ENCODE data around the gene BLOC1S4.

The BLOC1S4 gene

DNA sequence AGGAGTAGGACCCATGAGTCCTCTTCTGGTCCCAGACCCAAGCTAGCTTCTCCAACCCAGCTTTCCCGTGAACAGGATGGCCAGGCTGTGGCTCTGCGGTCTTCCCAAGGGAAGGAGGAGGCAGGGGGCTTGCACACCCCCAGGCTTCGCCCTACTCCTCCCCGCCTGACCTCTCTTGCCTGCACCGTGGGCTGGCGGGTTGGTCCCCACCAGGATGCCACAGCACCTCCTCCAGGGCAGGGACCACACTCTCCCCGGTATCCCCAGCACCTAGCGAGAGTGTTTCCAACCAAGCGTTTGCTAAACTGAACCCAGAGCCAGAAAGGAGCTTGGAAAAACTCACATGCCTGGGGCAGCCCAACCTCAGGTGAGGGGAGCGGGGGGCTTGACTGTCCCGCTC, 31.3 kb upstream of the BLOC1S4 start:
- Mint-ChIP-seq H3K27ac (no peak overlapping the region), H3K4me1 (ENCODE audit: low read depth) (peaks cover 37% of the 10 kb centered on the region)

DNA sequence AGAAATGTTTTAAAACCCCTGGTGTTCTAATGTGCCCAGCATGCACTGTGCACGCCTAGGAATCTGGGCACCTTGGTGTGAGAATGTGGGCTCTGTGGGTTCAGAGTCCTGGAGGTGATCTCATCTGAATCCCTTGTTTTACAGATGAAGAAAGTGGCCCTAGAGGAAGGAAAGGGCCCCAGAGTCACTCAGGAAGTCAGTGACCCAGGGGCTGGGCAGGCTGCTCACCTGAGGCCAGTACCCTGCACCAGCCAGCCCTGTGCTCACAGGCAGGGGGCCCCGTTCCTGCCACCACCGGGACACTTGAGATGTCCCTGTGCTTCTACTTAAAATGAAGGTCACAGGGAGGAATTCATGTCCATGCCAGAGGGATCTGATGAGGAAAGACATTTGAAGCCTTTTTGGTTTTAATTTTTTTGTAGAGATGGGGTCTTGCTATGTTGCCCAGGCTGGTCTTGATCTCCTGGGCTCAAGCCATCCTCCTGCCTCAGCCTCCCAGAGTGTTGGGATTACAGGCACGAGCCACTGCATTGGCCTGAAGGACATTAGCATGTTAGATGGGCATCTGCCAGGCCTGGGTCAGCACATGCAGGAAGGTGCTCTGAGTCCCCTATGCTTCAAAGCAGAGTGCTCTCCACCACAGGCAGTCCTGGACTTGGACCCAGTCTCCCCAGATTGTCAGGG, 29.7 kb upstream of the BLOC1S4 start:
- no peaks in the 10 kb centered on the region for H3K9me3 Mint-ChIP-seq
- H3K36me3 Mint-ChIP-seq (ENCODE audit: low read depth): peaks cover 28% of the 10 kb centered on the region
- H3K27me3 Mint-ChIP-seq (ENCODE audit: low read depth): no peaks in the 10 kb centered on the region
- peaks cover 50% of the 10 kb centered on the region for H3K4me1 Mint-ChIP-seq (ENCODE audit: low read depth)
- no peak overlapping the region for H3K27ac Mint-ChIP-seq
- no peak overlapping the region for H3K4me3 Mint-ChIP-seq

More for the DNA sequence above, 31.3 kb upstream of the BLOC1S4 start:
- Mint-ChIP-seq H3K9me3 (no peaks in the 10 kb centered on the region), H3K36me3 (ENCODE audit: low read depth) (peaks cover 35% of the 10 kb centered on the region), H3K4me3 (no peak overlapping the region), H3K27me3 (ENCODE audit: low read depth) (no peaks in the 10 kb centered on the region)

DNA sequence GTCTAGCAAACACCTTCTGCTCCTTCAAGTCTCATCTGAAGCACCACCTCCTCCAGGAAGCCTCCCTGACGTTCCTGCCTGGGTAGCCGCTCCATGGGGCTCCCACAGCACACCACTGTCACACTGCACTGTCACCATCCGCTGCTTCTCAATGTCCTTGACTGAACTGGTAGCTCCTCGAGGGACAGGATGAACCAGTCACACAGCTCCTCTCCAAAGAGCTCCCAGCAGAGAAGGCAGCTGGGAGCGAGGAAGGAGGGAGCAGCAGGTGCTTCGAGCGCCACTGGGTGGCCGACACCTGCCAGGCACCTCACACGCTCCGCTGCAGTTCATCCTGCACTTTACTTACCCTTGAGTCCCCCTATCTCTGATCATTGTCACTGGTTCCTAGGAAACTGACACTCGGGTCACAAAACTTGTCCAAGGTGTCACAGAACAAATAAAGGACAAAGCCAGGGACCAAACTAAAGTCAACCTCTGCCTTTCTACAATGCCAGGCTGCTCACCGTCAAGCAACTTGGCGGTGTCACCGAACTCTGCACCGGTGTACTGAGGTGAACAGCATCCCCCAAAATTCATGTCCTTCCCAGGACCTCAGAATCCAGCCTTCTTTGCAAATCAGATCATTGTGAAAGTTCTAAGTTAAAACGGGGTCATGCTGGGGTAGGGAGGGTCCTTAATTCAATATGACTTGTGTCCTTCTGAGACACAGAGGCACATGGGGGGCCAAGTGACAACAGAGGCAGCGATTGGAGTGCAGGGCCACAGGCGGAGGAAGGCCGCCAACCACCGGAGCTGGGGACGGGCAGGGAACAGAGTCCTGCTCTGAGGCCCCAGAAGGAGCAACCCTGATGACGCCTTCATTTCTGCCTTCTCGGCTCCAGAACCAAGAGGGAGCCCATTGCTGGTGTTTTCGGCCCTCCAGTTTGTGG, 27.8 kb upstream of the BLOC1S4 start:
- Mint-ChIP-seq H3K4me1 (ENCODE audit: low read depth) (peaks cover 55% of the 10 kb centered on the region), H3K36me3 (ENCODE audit: low read depth) (peaks cover 28% of the 10 kb centered on the region), H3K27me3 (ENCODE audit: low read depth) (no peaks in the 10 kb centered on the region), H3K9me3 (no peaks in the 10 kb centered on the region), H3K27ac (peak overlapping the region; percentile 96), H3K4me3 (peak overlapping the region; percentile 90)

DNA sequence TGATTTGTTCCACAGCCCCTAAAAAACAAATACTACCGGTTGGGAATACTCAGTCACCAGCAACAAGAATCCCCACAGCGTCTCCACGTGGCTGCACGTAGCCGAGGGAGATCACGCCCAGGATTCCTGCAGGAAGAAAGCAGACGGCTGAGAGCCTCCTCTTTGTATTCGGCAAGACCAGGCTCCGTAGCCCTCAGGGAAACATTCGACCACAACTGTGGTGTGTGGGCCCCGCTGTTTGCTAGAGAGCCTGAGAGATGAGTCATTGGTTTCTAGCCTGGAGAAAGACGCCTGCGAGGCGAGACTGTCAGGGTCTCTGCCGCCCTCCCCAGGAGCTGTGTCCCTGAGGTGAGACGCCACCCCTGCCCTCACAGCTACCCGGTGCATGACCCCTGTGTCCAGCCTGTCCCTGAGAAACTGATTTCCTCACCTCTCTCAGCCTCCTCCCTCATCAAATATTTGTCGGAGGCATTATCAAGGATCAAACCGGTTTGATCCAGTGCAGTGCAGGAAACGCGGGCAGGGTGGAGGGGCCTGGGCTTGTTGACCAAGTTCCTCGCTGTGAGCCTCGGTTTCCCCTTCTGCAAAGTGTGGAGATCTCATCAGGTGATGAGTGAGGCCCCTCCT, 27.0 kb upstream of the BLOC1S4 start:
- Mint-ChIP-seq H3K36me3 (ENCODE audit: low read depth) (peaks cover 29% of the 10 kb centered on the region), H3K9me3 (no peaks in the 10 kb centered on the region), H3K4me1 (ENCODE audit: low read depth) (peaks cover 59% of the 10 kb centered on the region), H3K27me3 (ENCODE audit: low read depth) (no peaks in the 10 kb centered on the region), H3K27ac (peak overlapping the region; percentile 96), H3K4me3 (peak overlapping the region; percentile 90)

DNA sequence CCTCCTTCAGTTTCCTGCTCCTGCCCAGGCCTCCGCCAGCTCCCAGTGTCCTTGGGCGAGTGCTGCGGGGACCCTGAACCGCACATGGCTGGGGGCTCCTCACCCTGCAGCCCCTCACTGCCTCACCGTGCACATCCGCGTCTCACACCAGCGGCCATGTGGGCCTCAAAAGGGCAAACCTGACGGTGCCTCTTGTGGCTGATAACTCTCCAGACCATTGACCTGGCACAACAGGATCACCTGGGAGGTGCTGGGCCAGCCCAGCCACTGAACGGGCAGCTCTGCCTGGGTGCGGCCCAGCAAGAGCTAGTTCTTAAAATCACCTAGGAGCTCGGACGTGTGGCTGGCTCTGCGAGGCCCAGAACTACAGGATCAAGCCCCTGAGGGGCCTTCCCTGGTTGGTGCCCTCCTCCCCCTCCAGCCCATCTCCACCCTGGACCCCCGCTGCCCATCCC, 26.4 kb upstream of the BLOC1S4 start:
- no peaks in the 10 kb centered on the region for H3K9me3 Mint-ChIP-seq
- H3K36me3 Mint-ChIP-seq (ENCODE audit: low read depth): peaks cover 29% of the 10 kb centered on the region
- H3K27ac Mint-ChIP-seq: peak overlapping the region; percentile 96
- peaks cover 62% of the 10 kb centered on the region for H3K4me1 Mint-ChIP-seq (ENCODE audit: low read depth)
- no peaks in the 10 kb centered on the region for H3K27me3 Mint-ChIP-seq (ENCODE audit: low read depth)
- H3K4me3 Mint-ChIP-seq: peak overlapping the region; percentile 90

DNA sequence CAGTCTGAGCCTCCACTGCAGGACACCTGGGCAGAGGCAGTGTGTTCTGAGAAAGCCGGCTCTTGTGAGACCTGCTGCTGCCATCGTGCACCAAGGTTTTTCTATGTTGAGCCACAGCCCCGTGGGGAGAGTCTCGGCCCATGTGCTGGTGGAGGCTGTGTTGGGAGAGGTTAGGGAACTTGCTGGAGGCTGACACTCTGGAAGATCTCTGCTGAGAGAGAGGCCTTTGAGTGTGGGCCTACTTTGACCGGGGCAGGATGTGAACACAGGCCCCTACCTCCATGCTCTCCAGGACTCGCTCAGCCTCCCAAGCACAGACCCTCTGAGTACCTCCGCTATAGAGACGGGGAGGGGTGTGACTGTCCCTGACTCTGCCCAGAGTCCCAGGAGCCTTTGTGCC, 23.6 kb upstream of the BLOC1S4 start:
- Mint-ChIP-seq H3K36me3 (ENCODE audit: low read depth) (peaks cover 23% of the 10 kb centered on the region), H3K27ac (peak overlapping the region; percentile 85), H3K27me3 (ENCODE audit: low read depth) (no peaks in the 10 kb centered on the region), H3K4me3 (no peak overlapping the region), H3K4me1 (ENCODE audit: low read depth) (peaks cover 74% of the 10 kb centered on the region), H3K9me3 (no peaks in the 10 kb centered on the region)

DNA sequence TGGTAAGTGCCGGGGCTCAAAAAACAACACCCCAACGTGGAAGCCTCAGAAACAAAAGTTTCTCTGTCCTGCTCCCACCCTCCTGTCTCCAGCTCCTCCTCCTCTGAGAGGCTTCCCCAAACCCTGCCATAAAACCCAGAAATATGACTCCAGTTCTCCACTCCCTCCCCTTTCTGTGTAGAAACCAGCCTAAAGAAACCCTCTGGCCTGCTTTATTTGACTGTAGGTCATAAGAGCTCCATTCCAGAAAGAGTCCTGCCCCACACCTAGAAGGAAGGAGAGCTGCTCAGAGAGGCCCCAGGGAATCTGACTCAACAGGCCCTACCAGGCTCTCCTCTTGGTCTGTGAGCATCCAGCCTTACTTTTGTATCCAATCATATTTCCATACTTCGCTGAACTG, 23.2 kb upstream of the BLOC1S4 start:
- H3K27me3 Mint-ChIP-seq (ENCODE audit: low read depth): no peaks in the 10 kb centered on the region
- peaks cover 70% of the 10 kb centered on the region for H3K4me1 Mint-ChIP-seq (ENCODE audit: low read depth)

DNA sequence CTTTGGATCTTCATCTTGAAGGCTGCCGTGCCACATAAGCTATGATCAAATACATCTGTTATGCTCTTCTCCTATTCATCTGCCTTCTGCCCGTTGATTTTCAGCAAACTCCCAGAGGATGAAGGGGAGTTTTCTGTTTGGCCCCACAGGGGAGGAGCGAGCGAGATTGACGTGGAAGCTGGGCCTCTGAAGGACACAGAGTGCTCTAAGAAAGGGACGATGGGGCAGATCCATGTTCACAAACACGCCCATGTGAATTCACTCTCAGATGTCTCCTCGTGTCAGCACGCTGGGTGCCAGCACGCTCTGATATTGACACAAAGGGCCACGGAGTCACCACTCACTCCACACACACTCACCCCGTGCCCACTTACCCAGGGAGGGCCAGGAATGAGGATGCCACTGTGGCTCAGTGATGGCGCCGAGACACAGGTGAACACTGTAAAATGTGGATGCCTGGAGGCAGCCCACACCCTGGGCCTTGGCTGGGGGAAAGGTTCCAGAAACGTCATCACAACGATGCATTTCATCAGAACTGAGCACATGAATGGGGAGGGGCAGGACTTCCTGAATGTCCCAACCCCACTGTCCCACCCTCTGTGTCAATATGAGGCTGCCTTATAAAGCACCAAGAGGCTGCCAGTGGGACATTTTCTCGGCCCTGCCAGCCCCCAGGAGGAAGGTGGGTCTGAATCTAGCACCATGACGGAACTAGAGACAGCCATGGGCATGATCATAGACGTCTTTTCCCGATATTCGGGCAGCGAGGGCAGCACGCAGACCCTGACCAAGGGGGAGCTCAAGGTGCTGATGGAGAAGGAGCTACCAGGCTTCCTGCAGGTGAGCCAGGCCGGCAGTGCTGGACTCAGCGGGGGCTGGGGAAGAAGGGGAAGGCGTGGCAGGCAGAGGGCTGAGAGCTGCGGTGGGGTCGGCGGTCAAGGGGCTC, 22.5 kb upstream of the BLOC1S4 start, which contains the start of gene S100P:
Gene S100P, plus strand, starts transcription at position 648 of the 946 bp plus-strand sequence. Its CDS starts 55 bp downstream, at position 703.
- peaks cover 68% of the 10 kb centered on the region for H3K4me1 Mint-ChIP-seq (ENCODE audit: low read depth)
- H3K36me3 Mint-ChIP-seq (ENCODE audit: low read depth): peaks cover 17% of the 10 kb centered on the region
- peak within 1 kb of the TSS; percentile 100 for H3K27ac Mint-ChIP-seq
- no peaks in the 10 kb centered on the region for H3K9me3 Mint-ChIP-seq
- no peaks in the 10 kb centered on the region for H3K27me3 Mint-ChIP-seq (ENCODE audit: low read depth)
- peak within 1 kb of the TSS; percentile 81 for H3K4me3 Mint-ChIP-seq

More for the DNA sequence above, 23.2 kb upstream of the BLOC1S4 start:
- peaks cover 21% of the 10 kb centered on the region for H3K36me3 Mint-ChIP-seq (ENCODE audit: low read depth)
- H3K9me3 Mint-ChIP-seq: no peaks in the 10 kb centered on the region
- H3K4me3 Mint-ChIP-seq: no peak overlapping the region
- H3K27ac Mint-ChIP-seq: peak overlapping the region; percentile 85

DNA sequence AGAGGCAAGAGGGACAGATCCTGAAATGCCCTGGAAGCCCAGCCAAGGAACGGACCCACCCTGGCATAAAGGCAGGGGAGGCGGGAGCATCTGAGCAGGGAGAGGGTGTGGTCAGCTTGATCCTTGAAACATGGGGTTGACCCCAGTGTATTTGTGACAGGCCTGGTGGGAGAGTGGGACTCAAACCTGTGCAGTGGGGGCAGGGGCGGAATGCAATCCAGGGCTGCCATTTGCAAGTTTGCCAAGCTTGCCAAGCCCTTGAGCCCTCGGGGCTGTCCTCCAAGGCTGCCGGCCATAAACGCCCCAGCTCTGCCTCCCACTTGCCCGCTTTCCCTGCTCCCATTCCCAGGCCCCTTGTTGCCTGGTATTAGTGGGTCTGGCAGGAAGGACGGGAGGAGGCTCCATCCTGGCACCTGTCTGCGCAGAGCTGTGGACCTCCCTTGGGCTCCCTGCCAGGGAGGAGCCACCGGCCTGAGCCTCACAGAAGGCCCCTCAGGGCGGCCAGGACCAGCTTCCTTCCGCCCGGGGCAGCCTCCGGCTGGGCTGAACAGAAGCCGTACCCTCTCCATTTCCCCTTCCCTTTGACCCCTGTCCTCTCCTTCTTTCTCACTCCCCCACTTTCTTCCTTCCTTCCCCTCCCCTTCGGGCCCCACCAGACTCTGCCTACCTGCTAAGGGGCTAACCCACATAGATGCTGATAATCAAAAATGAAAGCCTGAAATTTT, 21.6 kb upstream of the BLOC1S4 start:
- peaks cover 17% of the 10 kb centered on the region for H3K36me3 Mint-ChIP-seq (ENCODE audit: low read depth)
- no peaks in the 10 kb centered on the region for H3K9me3 Mint-ChIP-seq

DNA sequence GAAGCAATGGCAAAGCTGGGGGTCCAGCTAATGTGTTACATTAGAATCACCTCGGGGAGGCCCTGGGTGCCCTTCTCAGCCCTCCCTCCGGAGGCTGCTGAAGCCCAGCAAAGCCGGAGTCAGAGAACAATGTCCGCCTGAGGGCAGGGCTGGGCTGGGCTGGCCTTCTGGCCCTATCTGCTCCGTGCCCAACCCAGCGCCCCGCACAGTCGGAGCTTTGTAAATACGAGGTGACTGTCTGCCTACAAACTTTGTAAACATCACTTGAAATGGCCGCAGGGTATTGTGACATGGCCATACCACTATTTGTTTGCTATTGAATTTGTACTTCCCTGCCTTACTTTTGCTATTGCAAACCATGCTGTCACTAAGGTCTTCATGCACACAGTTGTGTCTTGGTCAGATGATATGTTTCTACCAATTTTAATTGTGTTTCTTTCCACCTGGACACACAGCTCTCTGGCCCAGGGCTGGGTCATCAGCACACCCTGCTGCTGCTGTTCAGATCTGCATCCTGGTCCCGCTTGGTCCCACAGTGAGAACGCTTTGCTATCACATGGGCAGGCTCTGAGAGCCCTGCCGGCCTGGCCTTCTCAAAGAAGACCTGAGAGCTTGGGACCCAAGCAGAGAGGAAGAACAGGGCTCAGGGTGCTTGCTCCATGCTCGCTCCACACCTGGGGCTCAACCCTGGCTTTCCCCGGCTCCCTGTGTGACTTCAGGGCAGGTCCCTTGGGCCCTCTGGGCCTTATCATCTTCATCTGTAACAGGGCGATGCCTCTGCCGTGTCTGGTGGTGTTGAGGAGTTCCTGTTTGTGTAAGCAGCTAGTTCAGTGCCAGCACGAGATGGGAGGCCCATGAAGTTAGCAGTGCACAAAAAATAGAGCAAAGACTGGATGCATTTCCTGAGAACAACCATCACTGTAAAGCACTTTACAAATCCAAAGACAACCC, 20.0 kb upstream of the BLOC1S4 start:
- peak overlapping the region; percentile 100 for H3K27ac Mint-ChIP-seq
- H3K9me3 Mint-ChIP-seq: no peaks in the 10 kb centered on the region
- H3K4me3 Mint-ChIP-seq: peak overlapping the region; percentile 69
- peaks cover 18% of the 10 kb centered on the region for H3K36me3 Mint-ChIP-seq (ENCODE audit: low read depth)
- H3K4me1 Mint-ChIP-seq (ENCODE audit: low read depth): peaks cover 64% of the 10 kb centered on the region
- no peaks in the 10 kb centered on the region for H3K27me3 Mint-ChIP-seq (ENCODE audit: low read depth)

More for the DNA sequence above, 21.6 kb upstream of the BLOC1S4 start:
- H3K27ac Mint-ChIP-seq: peak overlapping the region; percentile 100
- peak overlapping the region; percentile 81 for H3K4me3 Mint-ChIP-seq
- peaks cover 65% of the 10 kb centered on the region for H3K4me1 Mint-ChIP-seq (ENCODE audit: low read depth)
- H3K27me3 Mint-ChIP-seq (ENCODE audit: low read depth): no peaks in the 10 kb centered on the region

DNA sequence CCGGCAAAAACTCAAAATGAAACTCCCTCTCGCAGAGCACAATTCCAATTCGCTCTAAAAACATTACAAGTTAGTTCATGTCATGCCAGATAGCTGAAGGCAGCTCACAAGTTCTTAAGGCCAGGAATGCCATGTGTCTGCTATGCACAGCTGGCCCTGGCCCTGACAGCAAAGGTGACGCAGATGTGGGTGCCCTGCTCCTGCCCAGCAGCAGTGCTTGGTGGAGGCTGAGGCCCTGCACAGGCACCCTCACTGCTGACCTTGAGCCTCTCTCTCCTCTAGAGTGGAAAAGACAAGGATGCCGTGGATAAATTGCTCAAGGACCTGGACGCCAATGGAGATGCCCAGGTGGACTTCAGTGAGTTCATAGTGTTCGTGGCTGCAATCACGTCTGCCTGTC, 19.4 kb upstream of the BLOC1S4 start:
- Mint-ChIP-seq H3K4me3 (peak overlapping the region; percentile 69), H3K4me1 (ENCODE audit: low read depth) (peaks cover 61% of the 10 kb centered on the region), H3K27ac (peak overlapping the region; percentile 100)

DNA sequence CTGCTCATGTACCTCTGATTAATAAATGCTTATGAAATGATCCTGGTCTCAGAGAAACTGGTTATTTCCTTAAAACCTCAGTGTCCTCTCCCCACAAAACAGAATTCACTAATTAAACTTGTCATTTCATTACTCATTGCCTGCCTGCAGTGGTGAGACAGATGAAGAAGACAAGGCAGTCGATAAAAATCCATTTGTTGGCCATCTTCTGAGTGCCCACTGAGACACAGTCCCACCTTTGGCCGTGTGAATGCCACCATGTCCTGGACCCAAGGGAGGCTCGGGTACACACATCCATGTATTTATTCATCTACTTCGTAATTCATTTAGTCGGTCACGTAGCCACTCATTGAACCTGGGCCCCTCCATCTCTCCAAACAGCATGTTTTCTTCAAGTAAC, 18.8 kb upstream of the BLOC1S4 start:
- H3K36me3 Mint-ChIP-seq (ENCODE audit: low read depth): peaks cover 22% of the 10 kb centered on the region
- peaks cover 61% of the 10 kb centered on the region for H3K4me1 Mint-ChIP-seq (ENCODE audit: low read depth)
- H3K27me3 Mint-ChIP-seq (ENCODE audit: low read depth): no peaks in the 10 kb centered on the region
- peak overlapping the region; percentile 100 for H3K27ac Mint-ChIP-seq
- H3K9me3 Mint-ChIP-seq: no peaks in the 10 kb centered on the region
- peak overlapping the region; percentile 34 for H3K4me3 Mint-ChIP-seq

More for the DNA sequence above, 19.4 kb upstream of the BLOC1S4 start:
- H3K36me3 Mint-ChIP-seq (ENCODE audit: low read depth): peaks cover 22% of the 10 kb centered on the region
- H3K27me3 Mint-ChIP-seq (ENCODE audit: low read depth): no peaks in the 10 kb centered on the region
- no peaks in the 10 kb centered on the region for H3K9me3 Mint-ChIP-seq
